ENCODE measurements around the gene MED1. TPM values are rescaled to one million over a fixed set of nuclear protein-coding genes. Genes with fewer than 3 reads are reported as not detected.
A peak's percentile ranks its signal among the peaks of the same experiment; 100 is the strongest.
"Not testable (repeated sequence)": the region's sequence is repeated elsewhere in the genome, so short reads cannot be mapped to it uniquely, and the experiment has no call there.

Gene MED1
- polyA plus RNA-seq, 1 of the 3 experiments (the other 2 are of a cell fraction) = 12.3 TPM

DNA sequence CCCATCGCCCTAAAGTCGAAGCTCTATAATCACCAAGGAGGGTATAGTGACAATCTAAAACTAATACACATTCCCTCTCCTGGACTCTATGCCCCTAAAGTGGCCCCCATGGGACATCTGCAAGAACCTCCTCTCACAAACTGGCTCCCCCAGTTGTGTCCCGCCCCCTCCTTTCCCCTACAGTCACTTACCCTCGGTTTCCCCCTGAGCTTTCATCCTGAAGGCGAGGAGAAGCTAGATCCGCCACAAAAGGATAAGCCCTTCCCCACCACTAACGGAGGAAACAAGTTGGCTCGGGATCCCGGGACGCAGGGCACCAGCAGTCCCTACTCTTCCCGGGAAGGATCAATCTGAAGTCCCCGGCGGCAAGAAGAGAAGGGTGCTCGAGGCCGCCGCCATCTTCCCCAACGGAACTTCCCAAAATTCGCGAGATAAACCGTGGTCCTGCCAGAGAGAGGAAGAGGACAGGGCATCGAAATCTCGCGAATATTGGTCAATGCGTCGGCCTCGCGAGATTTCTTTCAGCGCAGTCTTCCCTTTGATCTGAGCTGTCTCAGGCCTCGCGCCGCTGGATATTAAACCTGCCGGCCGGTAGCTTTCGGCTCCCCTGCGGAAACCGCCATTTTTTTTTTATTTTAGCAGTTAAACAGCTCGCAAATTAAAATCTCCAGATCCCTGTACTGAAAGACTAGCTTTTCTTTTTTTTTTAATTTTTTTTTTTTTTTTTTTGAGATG is at the start of gene MED1 (continued):
- TF ChIP-seq, protein P1, sequence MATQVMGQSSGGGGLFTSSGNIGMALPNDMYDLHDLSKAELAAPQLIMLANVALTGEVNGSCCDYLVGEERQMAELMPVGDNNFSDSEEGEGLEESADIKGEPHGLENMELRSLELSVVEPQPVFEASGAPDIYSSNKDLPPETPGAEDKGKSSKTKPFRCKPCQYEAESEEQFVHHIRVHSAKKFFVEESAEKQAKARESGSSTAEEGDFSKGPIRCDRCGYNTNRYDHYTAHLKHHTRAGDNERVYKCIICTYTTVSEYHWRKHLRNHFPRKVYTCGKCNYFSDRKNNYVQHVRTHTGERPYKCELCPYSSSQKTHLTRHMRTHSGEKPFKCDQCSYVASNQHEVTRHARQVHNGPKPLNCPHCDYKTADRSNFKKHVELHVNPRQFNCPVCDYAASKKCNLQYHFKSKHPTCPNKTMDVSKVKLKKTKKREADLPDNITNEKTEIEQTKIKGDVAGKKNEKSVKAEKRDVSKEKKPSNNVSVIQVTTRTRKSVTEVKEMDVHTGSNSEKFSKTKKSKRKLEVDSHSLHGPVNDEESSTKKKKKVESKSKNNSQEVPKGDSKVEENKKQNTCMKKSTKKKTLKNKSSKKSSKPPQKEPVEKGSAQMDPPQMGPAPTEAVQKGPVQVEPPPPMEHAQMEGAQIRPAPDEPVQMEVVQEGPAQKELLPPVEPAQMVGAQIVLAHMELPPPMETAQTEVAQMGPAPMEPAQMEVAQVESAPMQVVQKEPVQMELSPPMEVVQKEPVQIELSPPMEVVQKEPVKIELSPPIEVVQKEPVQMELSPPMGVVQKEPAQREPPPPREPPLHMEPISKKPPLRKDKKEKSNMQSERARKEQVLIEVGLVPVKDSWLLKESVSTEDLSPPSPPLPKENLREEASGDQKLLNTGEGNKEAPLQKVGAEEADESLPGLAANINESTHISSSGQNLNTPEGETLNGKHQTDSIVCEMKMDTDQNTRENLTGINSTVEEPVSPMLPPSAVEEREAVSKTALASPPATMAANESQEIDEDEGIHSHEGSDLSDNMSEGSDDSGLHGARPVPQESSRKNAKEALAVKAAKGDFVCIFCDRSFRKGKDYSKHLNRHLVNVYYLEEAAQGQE (IDR thresholded peaks at IDR 0.05; ENCODE audit: low read depth, low read length) = peak; percentile 18; the same call in 1 of the 2 replicates
- TF ChIP-seq, protein P2, sequence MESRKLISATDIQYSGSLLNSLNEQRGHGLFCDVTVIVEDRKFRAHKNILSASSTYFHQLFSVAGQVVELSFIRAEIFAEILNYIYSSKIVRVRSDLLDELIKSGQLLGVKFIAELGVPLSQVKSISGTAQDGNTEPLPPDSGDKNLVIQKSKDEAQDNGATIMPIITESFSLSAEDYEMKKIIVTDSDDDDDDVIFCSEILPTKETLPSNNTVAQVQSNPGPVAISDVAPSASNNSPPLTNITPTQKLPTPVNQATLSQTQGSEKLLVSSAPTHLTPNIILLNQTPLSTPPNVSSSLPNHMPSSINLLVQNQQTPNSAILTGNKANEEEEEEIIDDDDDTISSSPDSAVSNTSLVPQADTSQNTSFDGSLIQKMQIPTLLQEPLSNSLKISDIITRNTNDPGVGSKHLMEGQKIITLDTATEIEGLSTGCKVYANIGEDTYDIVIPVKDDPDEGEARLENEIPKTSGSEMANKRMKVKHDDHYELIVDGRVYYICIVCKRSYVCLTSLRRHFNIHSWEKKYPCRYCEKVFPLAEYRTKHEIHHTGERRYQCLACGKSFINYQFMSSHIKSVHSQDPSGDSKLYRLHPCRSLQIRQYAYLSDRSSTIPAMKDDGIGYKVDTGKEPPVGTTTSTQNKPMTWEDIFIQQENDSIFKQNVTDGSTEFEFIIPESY (IDR thresholded peaks at IDR 0.05; ENCODE audit: borderline replicate concordance, low read depth) = peak; percentile 100

DNA sequence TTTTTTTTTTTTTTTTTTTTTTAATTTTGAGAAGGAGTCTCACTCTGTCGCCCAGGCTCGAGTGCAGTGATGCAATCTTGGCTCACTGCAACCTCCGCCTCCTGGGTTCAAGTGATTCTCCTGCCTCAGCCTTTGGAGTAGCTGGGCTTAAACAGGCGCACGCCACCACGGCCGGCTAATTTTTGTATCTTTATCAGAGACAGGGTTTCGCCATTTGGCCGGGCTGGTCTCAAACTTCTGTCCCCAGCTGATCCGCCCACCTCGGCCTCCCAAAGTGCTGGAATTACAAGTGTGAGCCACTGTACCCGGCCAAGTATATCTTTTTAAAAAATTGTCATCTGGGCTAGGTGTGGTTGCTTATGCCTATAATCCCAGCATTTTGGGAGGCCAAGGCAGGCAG is 45.9 kb upstream of the MED1 start:
- H2AFZ ChIP-seq (ENCODE audit: low read depth); H3K27ac ChIP-seq (ENCODE audit: low read depth in 2 of 2, low read length in 1 of 2); POLR2A ChIA-PET; H3K79me2 ChIP-seq (ENCODE audit: insufficient read depth); H3K4me1 ChIP-seq (ENCODE audit: control insufficient read depth in 1 of 2, insufficient read depth in 2 of 2, low read depth in 1 of 2, low read length in 1 of 2); H3K4me2 ChIP-seq; H3F3A ChIP-seq (replicated peaks; ENCODE audit: insufficient read depth); H3K9ac ChIP-seq; H3K4me3 ChIP-seq (ENCODE audit: low read depth in 2 of 2, low read length in 1 of 2); H3K9me2 ChIP-seq; H3K9me3 ChIP-seq; DNase-seq; H4K20me1 ChIP-seq (ENCODE audit: insufficient read depth); H3K27me3 ChIP-seq (ENCODE audit: insufficient read depth); CTCF ChIA-PET: not testable (repeated sequence)
- peaks cover 19 to 53% of the 10 kb centered on the region in 2 experiments for H3K36me3 ChIP-seq (replicated peaks in 1 of 2; ENCODE audit: control insufficient read depth in 1 of 2, insufficient read depth in 2 of 2, low read length in 1 of 2)
- 95% methylated on average over 12 of the region's 12 CpGs for WGBS (ENCODE audit: low lambda C conversion rate)

DNA sequence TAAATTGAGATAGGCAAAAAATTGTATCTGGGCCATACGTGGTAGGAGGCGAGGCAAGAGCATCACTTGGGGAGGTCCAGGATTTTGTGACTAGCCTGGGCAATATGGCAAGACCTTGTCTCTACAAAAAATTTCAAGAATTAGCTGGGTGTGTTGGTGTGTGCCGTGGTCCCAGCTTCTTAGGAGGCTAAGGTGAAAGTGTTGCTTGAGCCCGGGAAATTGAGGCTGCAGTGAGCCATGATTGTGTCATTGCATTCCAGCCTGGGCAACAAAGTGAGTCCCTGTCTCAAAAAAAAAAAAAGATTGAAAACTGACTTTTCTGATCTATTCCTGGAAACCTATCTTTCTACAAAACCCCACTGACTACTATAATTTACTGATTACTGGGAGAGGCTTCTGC is 36.9 kb upstream of the MED1 start:
- Histone ChIP-seq H2AFZ (ENCODE audit: low read depth) (no peak overlapping the region), H3K79me2 (ENCODE audit: insufficient read depth) (peaks cover 67% of the 10 kb centered on the region), H3K4me2 (no peak overlapping the region), H4K20me1 (ENCODE audit: insufficient read depth) (peaks cover 15% of the 10 kb centered on the region; the same call in 1 of the 2 replicates), H3K9me2 (no peaks in the 10 kb centered on the region), H3K4me1 (ENCODE audit: control insufficient read depth in 1 of 2, insufficient read depth in 2 of 2, low read depth in 1 of 2, low read length in 1 of 2) (peaks cover 0 to 4% of the 10 kb centered on the region in 2 experiments; a peak in 1 of 4 replicates), H3K9ac (no peak overlapping the region), H3K9me3 (no peaks in the 10 kb centered on the region), H3F3A (replicated peaks; ENCODE audit: insufficient read depth) (peaks cover 20% of the 10 kb centered on the region), H3K4me3 (ENCODE audit: low read depth in 2 of 2, low read length in 1 of 2) (no peak overlapping the region), H3K36me3 (replicated peaks in 1 of 2; ENCODE audit: control insufficient read depth in 1 of 2, insufficient read depth in 2 of 2, low read length in 1 of 2) (peaks cover 11 to 30% of the 10 kb centered on the region in 2 experiments), H3K27ac (ENCODE audit: low read depth in 2 of 2, low read length in 1 of 2) (no peak overlapping the region), H3K27me3 (ENCODE audit: insufficient read depth) (no peaks in the 10 kb centered on the region)
- 77% methylated on average over 4 of the region's 4 CpGs for WGBS (ENCODE audit: low lambda C conversion rate)
- CTCF ChIA-PET = interaction anchor here (1.0 kb wide), 1 partner anchor 88 kb away, joined by 3 read pairs; no protein-coding TSS in a partner anchor
- POLR2A ChIA-PET = no interaction called here
- no peak for DNase-seq
- TF ChIP-seq MEF2A (IDR thresholded peaks at IDR 0.05; ENCODE audit: borderline replicate concordance, low read depth) (no peak), FOXJ3 (CRISPR knock-in tag; IDR thresholded peaks at IDR 0.05) (no peak), RAD21 (IDR thresholded peaks at IDR 0.05; ENCODE audit: low read length) (no peak), RXRA (IDR thresholded peaks at IDR 0.05; ENCODE audit: borderline replicate concordance, low read depth) (no peak)
- TF ChIP-seq, protein P3, sequence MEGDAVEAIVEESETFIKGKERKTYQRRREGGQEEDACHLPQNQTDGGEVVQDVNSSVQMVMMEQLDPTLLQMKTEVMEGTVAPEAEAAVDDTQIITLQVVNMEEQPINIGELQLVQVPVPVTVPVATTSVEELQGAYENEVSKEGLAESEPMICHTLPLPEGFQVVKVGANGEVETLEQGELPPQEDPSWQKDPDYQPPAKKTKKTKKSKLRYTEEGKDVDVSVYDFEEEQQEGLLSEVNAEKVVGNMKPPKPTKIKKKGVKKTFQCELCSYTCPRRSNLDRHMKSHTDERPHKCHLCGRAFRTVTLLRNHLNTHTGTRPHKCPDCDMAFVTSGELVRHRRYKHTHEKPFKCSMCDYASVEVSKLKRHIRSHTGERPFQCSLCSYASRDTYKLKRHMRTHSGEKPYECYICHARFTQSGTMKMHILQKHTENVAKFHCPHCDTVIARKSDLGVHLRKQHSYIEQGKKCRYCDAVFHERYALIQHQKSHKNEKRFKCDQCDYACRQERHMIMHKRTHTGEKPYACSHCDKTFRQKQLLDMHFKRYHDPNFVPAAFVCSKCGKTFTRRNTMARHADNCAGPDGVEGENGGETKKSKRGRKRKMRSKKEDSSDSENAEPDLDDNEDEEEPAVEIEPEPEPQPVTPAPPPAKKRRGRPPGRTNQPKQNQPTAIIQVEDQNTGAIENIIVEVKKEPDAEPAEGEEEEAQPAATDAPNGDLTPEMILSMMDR (IDR thresholded peaks at IDR 0.05) = no peak
- TF ChIP-seq, protein P4, sequence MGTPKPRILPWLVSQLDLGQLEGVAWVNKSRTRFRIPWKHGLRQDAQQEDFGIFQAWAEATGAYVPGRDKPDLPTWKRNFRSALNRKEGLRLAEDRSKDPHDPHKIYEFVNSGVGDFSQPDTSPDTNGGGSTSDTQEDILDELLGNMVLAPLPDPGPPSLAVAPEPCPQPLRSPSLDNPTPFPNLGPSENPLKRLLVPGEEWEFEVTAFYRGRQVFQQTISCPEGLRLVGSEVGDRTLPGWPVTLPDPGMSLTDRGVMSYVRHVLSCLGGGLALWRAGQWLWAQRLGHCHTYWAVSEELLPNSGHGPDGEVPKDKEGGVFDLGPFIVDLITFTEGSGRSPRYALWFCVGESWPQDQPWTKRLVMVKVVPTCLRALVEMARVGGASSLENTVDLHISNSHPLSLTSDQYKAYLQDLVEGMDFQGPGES (IDR thresholded peaks at IDR 0.05; ENCODE audit: low read depth, low read length) = no peak
- TF ChIP-seq, protein P5, sequence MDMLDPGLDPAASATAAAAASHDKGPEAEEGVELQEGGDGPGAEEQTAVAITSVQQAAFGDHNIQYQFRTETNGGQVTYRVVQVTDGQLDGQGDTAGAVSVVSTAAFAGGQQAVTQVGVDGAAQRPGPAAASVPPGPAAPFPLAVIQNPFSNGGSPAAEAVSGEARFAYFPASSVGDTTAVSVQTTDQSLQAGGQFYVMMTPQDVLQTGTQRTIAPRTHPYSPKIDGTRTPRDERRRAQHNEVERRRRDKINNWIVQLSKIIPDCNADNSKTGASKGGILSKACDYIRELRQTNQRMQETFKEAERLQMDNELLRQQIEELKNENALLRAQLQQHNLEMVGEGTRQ (IDR thresholded peaks at IDR 0.05; ENCODE audit: borderline replicate concordance, low read depth, low read length) = no peak

All from SK-N-SH (cell line).